Activated T-helper 1 cell treated with Interleukin-2 at 50 U/mL for 16 hours (primary cell): Measurements from ENCODE around the gene TJP2.

Source experiments
- DNase-seq: peaks from one replicate; pipeline ENCODE4 v3.0.0-alpha.2; 2020; ENCODE audit warnings: low read depth

The TJP2 gene

DNA sequence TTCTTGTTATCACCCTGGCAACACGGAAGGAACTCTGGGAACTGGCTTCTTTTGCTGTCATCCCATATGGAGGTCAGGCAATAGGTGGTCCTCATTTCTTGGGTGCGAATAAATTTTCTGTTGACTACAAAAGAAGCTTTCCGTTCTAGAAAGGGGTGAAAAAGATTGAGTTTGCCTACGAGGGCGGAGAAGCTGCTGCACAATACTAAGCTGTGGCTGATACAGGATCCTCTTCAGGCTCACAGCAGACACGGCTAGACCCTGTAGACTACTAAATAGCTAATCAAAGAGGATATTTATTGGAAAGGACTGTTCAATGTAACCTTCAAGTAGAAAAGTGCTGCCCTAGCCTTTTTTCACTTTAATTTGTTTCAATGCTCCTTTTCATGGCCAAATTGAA is 58.1 kb downstream of the TJP2 start:
- DNase-seq = no peak

DNA sequence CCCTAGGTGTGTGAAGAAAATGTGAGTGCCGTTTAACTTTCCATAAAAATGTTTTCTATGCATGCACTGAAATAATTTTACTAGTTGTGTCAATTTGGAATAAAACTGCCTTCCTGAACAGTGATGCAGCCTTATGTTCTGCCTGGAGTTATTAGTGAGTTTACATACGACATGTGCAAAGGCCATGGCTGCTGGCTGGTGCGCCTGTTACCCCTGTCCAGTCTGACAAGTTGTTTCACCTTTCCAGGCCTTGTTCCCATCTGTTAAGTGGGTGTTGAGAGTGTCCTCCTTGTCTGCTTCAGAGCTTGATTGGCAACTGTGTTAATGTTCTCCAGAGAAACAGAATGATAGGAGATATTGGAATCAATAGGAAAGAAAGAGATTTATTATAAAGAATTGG is 60.6 kb downstream of the TJP2 start:
- DNase-seq = no peak

DNA sequence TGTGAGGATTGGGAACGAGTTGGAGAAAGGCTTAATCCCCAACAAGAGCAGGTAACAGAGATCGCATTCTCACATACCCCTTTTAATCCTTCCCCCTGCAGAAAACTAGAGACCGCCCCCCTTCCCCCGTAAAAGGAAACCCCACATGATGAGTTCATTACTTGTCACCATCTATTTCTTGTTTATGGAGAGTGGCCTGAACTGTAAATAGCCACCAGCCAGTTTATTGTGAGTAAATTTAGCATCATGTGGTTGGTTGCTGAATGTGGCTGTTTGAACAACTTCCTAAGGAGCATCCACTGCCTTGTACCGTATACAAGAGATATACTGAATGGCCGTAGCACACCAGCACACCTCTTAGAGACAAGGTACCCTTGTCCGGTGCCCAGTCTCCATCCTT is 62.1 kb downstream of the TJP2 start:
- no peak for DNase-seq

DNA sequence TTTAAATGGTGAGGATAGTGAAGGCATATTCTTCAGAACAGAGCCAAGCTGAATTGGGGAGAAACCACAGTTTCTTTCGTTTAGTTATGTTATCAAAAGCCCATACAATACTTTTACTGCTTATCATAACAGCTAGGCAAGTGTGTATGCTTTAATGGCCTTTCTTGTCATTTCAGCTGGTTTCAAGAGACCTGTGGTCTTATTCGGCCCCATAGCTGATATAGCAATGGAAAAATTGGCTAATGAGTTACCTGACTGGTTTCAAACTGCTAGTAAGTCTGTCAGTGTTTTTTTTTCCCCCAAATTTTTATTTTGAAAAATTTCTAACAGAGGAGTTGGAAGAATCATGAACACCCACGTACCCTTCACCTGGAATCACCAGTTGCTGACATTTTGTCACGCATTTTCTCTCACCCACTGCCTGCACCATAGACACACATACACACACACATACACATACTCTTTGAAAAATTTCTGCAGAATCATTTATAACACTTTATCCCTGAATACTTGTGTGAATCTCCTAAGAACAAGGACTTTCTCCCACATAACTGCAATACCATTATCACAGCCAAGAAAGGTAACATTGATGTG is 63.7 kb downstream of the TJP2 start:
- DNase-seq = no peak

DNA sequence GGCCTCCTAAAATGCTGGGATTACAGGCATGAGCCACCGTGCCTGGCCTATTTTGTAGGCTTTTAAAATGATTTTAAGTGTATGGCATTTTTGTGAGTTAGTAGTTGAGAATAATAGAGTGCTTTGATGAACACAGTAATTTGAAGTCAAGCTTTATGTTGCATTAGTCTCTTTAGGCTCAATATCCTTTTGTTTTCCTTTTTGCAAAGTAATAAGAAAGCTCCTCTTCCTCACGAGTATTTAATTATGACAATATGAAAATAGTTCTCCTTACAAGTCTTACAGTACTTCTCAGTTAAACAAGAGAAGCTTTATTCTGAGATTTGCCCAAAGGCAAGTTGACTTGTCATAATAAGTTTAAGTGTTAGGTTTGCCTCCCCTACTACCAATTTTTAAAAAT is 69.0 kb downstream of the TJP2 start:
- DNase-seq = no peak

DNA sequence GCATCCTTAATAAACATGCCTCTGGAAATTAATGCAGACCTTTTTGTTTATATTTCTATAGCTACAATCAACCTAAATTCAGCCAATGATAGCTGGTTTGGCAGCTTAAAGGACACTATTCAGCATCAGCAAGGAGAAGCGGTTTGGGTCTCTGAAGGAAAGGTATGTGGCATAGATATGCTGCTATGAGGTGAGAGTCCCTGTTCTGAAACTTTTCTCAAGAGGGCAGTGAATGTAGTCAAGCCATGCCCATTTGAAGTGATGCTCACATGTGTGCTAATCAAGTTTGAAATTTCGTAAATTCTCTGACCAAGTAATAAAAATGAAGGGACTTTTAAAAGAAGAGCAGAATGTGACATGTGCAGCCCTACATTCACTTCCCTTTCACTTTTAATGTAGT is 72.6 kb downstream of the TJP2 start:
- no peak for DNase-seq

DNA sequence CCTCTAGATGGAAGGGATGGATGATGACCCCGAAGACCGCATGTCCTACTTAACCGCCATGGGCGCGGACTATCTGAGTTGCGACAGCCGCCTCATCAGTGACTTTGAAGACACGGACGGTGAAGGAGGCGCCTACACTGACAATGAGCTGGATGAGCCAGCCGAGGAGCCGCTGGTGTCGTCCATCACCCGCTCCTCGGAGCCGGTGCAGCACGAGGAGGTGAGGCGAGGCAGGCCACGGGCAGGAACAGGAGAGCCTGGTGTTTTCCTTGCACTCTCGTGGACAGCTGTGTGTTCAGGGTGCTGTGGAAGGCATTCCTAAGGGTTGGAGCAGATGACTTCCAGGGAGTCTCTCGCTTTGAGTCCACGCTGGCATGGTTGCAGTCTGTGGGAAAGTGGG is 73.9 kb downstream of the TJP2 start:
- DNase-seq = no peak

DNA sequence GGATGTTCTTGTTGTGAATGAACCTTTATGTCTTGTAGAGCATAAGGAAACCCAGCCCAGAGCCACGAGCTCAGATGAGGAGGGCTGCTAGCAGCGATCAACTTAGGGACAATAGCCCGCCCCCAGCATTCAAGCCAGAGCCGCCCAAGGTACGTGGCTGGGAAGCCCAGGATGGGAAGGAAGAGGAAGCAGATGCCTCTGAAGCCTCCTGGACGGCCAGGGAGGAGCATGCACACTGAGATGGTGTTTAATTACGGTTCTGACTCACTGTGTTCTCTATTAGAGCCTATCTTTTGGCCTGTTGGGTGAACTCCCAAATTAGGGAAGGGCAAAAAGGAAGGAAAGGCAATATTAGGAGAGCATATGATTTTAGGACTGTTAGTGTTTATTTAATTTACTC is 75.3 kb downstream of the TJP2 start:
- DNase-seq = no peak

DNA sequence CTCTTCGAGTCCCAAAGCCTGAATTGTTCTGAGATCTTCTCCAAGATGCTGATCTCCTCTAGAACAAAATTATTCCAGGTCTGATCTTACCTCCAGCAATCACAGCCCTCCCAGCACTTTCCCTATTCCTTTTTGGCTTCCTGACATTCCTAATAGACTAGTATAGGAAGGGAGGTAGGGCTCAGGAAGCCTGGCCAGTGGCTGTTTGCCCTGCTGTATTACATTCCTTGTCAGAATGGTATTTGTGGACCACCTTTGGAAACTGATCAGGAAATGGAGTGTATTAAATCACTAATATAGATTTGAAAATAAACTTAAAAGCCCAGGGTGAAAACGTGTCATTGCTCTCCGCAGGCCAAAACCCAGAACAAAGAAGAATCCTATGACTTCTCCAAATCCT is 76.6 kb downstream of the TJP2 start:
- DNase-seq = no peak

DNA sequence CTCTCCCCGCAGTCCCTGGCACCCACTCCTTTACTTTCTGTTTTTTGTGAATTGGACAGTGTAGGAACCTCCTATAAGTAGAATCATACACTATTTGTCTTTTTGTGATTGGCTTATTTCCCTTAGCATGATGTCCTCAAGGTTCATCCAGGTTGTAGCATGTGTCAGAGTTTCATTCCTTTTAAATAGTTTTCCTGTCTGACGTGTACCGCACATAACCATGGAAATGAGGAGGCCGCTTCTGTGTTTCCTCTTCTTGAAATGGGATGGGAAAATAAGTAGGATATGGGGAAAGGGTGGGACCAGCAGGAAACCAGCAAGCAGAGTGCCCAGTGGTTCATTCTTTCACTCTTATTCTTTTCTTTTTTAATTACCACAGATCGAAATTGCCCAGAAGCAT is 78.4 kb downstream of the TJP2 start:
- no peak for DNase-seq

DNA sequence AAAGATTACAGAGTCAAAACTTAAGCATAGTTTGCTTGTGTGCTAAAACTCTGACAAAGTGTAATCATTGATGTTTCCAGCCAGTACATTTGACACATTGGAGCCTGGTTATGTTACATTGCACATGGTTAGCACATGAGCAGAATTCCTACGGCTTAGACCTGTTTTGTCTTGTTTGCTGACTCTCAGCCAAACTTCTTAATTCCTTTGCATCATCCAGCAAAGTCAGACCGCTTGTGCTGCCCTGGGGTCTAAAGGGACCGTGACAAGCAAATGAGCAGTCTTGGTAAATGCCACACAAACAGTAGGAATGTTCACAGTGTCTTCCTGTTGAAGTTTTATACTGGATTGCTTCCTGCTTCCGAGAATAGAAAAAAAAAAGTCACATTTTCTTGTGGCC is 79.0 kb downstream of the TJP2 start:
- no peak for DNase-seq

DNA sequence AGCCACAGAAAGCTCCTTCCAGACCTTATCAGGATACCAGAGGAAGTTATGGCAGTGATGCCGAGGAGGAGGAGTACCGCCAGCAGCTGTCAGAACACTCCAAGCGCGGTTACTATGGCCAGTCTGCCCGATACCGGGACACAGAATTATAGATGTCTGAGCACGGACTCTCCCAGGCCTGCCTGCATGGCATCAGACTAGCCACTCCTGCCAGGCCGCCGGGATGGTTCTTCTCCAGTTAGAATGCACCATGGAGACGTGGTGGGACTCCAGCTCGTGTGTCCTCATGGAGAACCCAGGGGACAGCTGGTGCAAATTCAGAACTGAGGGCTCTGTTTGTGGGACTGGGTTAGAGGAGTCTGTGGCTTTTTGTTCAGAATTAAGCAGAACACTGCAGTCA is 80.1 kb downstream of the TJP2 start:
- no peak for DNase-seq

DNA sequence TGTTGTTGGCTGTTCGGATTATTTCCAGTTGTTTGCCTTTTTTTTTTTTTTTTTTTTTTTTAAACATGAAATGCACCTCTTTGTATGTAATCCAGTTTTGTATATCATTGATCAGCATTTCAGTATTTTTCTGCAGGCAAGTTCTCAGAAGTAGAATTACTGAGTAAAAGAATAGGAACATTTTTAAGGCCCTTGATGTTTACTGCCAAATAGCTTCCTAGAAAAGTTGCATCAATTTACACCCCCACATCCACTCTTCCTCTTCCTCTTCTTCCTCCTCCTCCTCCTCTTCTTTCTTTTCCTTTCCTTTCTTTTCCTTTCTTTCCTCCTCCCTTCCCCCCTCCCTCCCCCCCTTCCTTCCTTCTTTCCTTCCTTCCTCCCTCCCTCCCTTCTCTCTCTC is 81.5 kb downstream of the TJP2 start:
- no peak for DNase-seq

DNA sequence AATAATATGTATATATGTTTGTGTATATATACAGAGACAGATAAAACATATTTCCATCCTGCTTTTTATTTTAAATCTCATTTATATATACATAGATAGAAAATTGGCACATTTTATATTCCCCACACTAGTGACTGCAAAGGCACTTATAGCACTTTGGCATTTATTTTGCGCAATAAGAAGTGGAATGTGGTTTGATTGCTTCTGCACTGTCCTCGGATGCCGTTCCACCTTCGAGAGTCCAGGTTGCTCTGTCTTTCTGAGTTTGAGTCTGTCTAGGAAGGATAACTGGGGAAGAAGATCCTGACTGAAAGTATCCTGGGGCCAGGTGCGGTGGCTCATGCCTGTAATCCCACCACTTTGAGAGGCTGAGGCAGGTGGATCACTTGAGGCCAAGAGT is 84.5 kb downstream of the TJP2 start:
- DNase-seq = no peak

DNA sequence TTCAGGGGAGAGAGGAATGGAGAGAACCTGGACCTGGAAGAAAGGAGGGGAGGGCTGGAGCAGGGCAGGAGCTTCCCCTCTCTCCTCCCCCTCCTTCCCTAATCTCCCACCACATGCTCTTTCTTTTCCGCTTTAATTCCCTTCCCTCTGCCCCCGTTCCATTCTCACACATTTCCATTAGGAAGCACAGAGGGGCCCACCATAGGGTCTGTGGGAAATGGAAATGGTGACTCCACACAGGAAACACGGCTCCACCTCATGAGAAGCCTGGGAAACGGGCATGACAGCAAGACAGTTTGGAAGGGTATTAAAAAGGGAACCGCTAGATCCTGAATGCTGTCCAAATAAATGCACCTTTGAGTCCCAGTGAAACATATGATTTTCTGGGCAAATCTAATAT is 86.1 kb downstream of the TJP2 start:
- DNase-seq = no peak

DNA sequence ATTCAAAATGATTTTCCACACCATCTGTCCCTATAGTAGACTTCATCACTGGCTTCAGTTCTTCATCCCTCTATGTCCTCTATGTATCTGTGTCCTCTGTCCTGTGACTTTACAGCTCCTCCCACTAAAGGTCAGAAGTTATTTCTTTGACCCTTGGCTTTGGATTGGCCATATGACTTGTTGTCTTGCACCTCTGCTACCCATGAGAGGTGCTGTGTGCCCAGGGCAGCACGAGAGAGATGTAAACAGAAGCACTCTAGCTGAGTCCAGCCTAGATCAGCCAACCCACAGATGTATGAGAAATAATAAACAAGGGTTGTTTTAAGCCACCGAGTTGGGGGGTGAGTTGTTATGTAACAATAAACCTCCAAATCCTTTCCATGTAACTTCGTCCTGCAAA is 87.6 kb downstream of the TJP2 start:
- DNase-seq = no peak

DNA sequence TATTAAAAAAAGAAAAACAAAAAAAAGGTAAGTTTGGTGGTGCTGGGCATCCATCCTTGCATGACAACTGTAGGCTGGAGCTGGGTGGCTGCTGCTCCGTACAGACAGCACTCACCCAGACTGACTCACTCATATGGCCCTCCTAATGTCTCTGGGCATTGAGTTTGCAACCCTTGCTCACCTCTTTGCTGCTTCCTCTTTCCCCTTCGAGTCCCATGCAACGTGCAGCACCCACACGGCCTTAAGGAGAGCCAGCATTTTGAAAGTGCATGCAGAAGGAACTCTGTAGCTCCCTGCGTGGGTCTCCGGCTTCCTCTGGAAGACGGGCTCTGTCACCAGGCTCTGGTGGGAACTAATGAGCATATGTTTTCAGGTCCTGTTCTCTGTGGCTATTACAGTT is 90.4 kb downstream of the TJP2 start:
- no peak for DNase-seq

DNA sequence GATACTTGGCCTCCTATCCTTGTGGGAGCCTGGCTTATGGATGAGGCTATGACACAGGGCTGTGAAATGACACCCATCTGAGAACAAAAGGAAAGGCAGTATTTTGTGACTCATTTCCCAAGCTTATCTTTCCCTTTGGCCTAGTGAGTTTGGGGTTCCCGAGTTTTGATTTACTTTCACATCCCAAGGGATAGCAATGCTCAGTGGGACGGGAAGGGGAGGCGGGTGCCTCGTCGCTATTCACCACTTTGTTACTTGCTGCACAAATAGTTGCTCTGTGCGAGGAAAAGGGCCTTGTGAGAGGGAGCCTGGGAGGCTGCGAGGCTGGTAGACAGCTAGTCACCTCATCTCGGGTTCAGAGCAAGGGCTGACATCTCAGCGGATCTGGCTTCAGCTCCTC is 91.8 kb downstream of the TJP2 start:
- no peak for DNase-seq

DNA sequence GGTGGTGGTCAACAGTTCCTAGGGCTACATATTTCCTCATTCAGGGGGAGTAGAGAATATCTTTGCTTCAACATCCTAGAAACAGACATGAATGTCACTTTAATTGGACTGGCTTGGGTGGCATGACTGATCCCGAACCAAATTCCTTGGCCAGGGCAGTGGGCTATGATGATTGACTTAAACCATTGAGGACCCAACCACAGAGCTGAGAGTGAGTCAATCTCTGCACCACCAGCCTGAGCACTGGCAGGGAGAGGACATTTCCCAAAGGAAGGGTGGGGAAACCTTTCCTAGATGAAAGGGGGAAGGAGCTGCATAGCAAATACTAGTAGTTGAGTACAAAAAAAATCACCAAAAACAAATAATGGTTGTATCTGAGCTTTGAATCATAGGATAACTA is 98.1 kb downstream of the TJP2 start:
- no peak for DNase-seq

DNA sequence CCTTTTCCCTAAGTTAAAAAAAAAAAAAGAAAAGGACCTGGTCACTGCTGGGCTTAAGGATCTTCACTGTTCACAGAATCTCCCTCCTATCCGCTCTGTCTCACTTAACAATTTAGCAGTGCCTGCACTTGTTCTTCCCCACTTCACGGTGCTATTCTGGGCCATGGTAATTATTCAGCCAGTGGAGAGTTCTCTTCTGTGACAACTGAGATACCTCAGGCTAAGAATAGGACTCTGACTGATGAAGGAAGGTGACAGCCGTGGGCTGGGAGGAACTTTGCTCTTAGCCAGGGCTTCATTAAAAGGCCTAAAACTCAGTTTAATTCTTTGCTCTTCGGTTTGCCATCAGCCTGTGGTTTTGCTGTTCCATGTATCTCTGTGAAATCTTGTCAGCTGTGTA is 99.1 kb downstream of the TJP2 start:
- DNase-seq = no peak

DNA sequence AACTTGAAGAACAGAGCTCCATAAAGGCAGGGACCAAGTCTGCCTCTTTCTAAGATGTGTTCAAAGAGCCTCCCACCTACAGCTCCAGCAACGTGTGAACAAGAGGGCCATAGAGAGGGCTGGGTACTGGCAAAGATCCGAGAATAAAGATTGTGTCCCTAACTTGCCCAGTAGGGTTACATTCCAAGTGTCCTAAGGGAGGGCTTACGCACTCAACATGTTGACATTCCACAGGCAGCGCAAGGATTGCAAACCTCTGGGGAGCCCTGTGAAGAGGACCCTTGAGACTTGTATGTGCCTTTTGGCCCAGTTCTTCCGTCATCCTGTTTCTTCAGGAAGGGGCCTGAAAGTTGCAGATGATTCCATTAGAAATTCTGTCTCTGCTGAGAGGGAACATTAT is 102.7 kb downstream of the TJP2 start:
- no peak for DNase-seq

DNA sequence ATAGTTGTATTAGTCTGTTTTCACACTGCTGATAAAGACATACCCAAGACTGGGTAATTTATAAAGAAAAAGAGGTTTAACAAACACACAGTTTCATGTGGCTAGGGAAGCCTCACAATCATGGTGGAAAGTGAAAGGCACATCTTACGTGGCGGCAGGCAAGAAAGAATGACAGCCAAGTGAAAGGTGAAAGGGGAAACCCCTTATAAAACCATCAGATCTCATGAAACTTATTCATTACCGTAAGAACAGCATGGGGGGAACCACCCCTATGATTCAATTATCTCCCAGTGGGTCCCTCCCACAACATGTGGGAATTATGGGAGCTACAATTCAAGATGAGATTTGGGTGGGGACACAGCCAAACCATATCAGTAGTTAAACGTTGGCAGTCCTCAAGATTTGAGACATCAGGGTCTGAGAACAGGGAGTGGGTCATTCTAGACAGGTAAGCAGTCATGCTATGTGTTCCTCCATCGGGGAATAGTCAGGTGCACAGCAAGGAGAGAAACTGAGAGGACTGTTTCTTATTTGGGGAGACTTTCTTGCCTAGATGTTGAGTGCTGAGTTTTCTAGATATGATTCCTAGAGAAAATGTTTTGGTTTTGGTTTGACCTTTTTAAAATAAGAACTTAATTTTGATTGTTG is 105.1 kb downstream of the TJP2 start:
- DNase-seq = no peak

DNA sequence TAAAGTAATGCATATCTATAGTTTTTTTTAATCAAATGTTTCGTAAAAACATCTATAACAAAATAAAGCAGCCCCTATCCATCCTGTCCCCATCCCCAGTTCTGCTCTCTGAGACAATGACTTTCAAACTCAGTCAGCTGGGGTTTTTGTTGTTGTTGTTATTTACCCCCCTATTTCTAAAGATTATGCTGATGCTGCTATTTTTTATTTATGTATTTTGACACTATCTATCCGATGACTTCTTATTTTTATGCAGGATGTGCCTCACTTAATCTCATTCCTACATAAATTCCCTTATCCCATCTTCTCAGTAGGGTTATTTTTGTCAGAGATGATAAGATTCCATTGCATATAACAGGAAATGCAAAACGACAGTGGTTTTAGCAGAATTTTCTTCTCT is 105.7 kb downstream of the TJP2 start:
- DNase-seq = no peak

DNA sequence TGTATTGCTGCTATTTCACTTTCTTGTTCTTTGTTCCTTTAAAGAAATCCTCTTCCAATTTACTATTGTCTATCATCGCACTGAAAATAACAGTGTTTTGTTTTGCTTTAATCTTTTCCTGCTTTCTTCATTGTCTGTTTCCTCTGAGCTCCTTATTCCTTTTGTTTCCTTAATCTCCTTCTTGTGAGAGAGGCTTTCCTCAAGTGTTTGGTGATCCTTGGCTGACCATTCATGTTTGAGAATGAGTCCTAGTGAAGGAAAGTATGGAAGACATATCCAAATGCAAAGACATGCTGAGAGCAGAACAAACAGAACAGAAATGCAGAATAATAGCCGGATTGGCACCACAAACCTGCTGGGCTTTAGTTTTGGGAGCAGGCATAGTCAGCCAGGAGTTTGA is 108.9 kb downstream of the TJP2 start:
- DNase-seq = no peak

DNA sequence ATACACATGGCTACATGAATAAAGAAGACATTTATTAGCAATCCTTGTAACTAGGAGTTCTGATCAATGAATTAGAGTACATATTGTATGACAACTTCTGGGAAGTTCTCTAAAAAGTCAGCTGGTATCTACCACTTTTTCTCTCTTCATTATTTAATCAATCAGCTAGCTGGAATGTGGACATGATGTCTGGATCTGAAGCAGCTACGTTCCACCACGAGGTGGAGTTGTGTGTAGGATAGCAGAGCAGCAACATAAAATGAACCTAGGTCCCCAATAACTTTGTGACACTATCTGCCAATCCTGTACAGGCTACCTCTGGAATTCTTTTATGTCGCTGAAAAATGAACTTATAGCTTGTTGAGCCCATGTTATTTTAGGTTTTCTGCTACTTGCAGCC is 118.0 kb downstream of the TJP2 start:
- DNase-seq = no peak
